CD14-positive monocyte (primary cell): ENCODE results near the gene TSHZ2. TPM values are rescaled to one million over a fixed set of nuclear protein-coding genes. Genes with fewer than 3 reads are reported as not detected.

Experiments
- DNase-seq, 3 donors: peaks; one replicate each; pipeline ENCODE4 v3.0.0-alpha.2; 2011 to 2022
- H2AFZ ChIP-seq: 2 replicates; pipeline ENCODE4 v1.6.0; 2012; ENCODE audit warnings: mild to moderate bottlenecking, low read depth, low read length, inconsistent platforms; ENCODE audit not compliant: insufficient read depth, poor library complexity, severe bottlenecking
- H3K27ac ChIP-seq, 2 donors: 1 replicate in 1 of 2; 2 replicates in 1 of 2; pipeline ENCODE4 v1.5.1; 2012 to 2013; ENCODE audit warnings: low read length in 2 of 2, control low read depth in 1 of 2, inconsistent platforms in 1 of 2, low read depth in 1 of 2, mild to moderate bottlenecking in 1 of 2
- H3K27me3 ChIP-seq, 2 donors: one replicate each; pipeline versions ENCODE4 v1.6.0 to v1.6.1; 2011 to 2013; ENCODE audit warnings: low read length in 2 of 2; ENCODE audit not compliant: control insufficient read depth in 2 of 2, insufficient read depth in 2 of 2
- H3K36me3 ChIP-seq, 2 donors: replicated peaks in 1 of 2; 1 replicate in 1 of 2; 2 replicates in 1 of 2; pipeline versions ENCODE4 v1.5.1 to v1.6.1; 2012 to 2013; ENCODE audit warnings: low read length in 2 of 2, control low read depth in 1 of 2, inconsistent platforms in 1 of 2, mild to moderate bottlenecking in 1 of 2; ENCODE audit not compliant: insufficient read depth in 2 of 2, control insufficient read depth in 1 of 2
- H3K4me1 ChIP-seq, 2 donors: 1 replicate in 1 of 2; 2 replicates in 1 of 2; pipeline versions ENCODE4 v1.5.1 to v1.6.1; 2012 to 2013; ENCODE audit warnings: low read length in 2 of 2, control low read depth in 1 of 2, inconsistent platforms in 1 of 2, mild to moderate bottlenecking in 1 of 2, moderate library complexity in 1 of 2; ENCODE audit not compliant: insufficient read depth in 2 of 2, control insufficient read depth in 1 of 2
- H3K4me2 ChIP-seq: replicated peaks from 2 replicates; pipeline ENCODE3; 2012; ENCODE audit warnings: low read length, moderate library complexity, mild to moderate bottlenecking; ENCODE audit not compliant: poor library complexity, severe bottlenecking; ENCODE audit errors: extremely low read depth
- H3K4me3 ChIP-seq, 3 experiments: fragments of 200-600 bp in 1 of 3; sonication (generic) in 1 of 3; replicated peaks in 1 of 3; 1 replicate in 2 of 3; 2 replicates in 1 of 3; pipeline ENCODE4 v1.5.1; 2011 to 2013; ENCODE audit warnings: low read length in 3 of 3, mild to moderate bottlenecking in 3 of 3, control low read depth in 2 of 3, low read depth in 2 of 3, inconsistent platforms in 1 of 3, moderate library complexity in 1 of 3
- H3K79me2 ChIP-seq: 2 replicates; pipeline ENCODE4 v1.6.0; 2012; ENCODE audit warnings: mild to moderate bottlenecking, control low read depth, inconsistent platforms, low read length, moderate library complexity; ENCODE audit not compliant: insufficient read depth
- H3K9ac ChIP-seq: 2 replicates; pipeline ENCODE4 v1.6.0; 2017; ENCODE audit warnings: low read length, mild to moderate bottlenecking; ENCODE audit not compliant: insufficient read depth, poor library complexity, severe bottlenecking
- H3K9me3 ChIP-seq, 2 donors: replicated peaks in 1 of 2; 1 replicate in 1 of 2; 2 replicates in 1 of 2; pipeline versions ENCODE4 v1.5.1 to v1.6.1; 2012 to 2013; ENCODE audit warnings: low read length in 2 of 2, control low read depth in 1 of 2; ENCODE audit not compliant: control insufficient read depth in 1 of 2, insufficient read depth in 1 of 2
- H4K20me1 ChIP-seq: 2 replicates; pipeline ENCODE4 v1.6.0; 2012; ENCODE audit warnings: mild to moderate bottlenecking, low read length, control low read depth, moderate library complexity; ENCODE audit not compliant: insufficient read depth
- H3K27ac Mint-ChIP-seq, 7 donors: one replicate each; pipeline ENCODE4 v1.8.0; 2020; ENCODE audit warnings: mild to moderate bottlenecking in 7 of 7, mixed read lengths in 7 of 7, moderate library complexity in 6 of 7, inconsistent platforms in 2 of 7
- H3K27me3 Mint-ChIP-seq, 3 donors: one replicate each; pipeline ENCODE4 v1.8.0; 2021 to 2022; ENCODE audit warnings: low read depth in 3 of 3, mild to moderate bottlenecking in 3 of 3, mixed read lengths in 3 of 3, moderate library complexity in 3 of 3, inconsistent platforms in 1 of 3
- H3K36me3 Mint-ChIP-seq, 2 donors: one replicate each; pipeline ENCODE4 v1.8.0; 2020; ENCODE audit warnings: mixed read lengths in 2 of 2, inconsistent platforms in 1 of 2, mild to moderate bottlenecking in 1 of 2
- H3K4me1 Mint-ChIP-seq: one replicate; pipeline ENCODE4 v1.8.0; 2020; ENCODE audit warnings: mild to moderate bottlenecking, mixed read lengths
- H3K4me3 Mint-ChIP-seq, 2 donors: one replicate each; pipeline ENCODE4 v1.8.0; 2020; ENCODE audit warnings: mild to moderate bottlenecking in 2 of 2, mixed read lengths in 2 of 2, moderate library complexity in 1 of 2
- H3K9me3 Mint-ChIP-seq, 7 donors: one replicate each; pipeline ENCODE4 v1.8.0; 2020 to 2022; ENCODE audit warnings: mixed read lengths in 7 of 7, mild to moderate bottlenecking in 6 of 7, moderate library complexity in 6 of 7, inconsistent platforms in 2 of 7
- CTCF ChIP-seq: fragments of 200-600 bp; IDR thresholded peaks from one replicate; pipeline ENCODE4 v1.8.0; 2022; ENCODE audit warnings: antibody characterized with exemption, mild to moderate bottlenecking
- WGBS: methylation state at CpG from one replicate; pipeline ENCODE4 v1.1.5; 2013; ENCODE audit warnings: missing lambda C conversion rate; ENCODE audit not compliant: insufficient coverage; 5-methylcytosine and 5-hydroxymethylcytosine counted together
- intact Hi-C, 2 donors: fragments of 100-400 bp; cut with micrococcal nuclease; formaldehyde crosslinking; loops; one replicate each; pipeline versions ENCODE4 v1.15.0 to v1.15.1; 2023
- polyA plus RNA-seq, 3 donors: library from polyadenylated mRNA; depleted of rRNA in 1 of 3; unstranded in 2 of 3; stranded (reverse) in 1 of 3; fragments of 300-500 nt in 2 of 3; fragments of >200 nt in 1 of 3; fragmentation: Illumina TruSeq in 2 of 3; gene quantifications; 1 replicate in 2 of 3; 2 replicates in 1 of 3; pipeline ENCODE4 v1.2.3, GENCODE V29; 2012 to 2021

Gene TSHZ2
- polyA plus RNA-seq, 3 donors = not detected

- H3K36me3 ChIP-seq = no peaks in the 10 kb centered on the region
- Mint-ChIP-seq H3K4me3 (no peak overlapping the region), H3K27me3 (peaks cover 6 to 12% (median 8%) of the 10 kb centered on the region in 3 donors), H3K4me1 (no peaks in the 10 kb centered on the region), H3K36me3 (no peaks in the 10 kb centered on the region), H3K27ac (no peak overlapping the region), H3K9me3 (peaks cover 0 to 3% (median 0%) of the 10 kb centered on the region in 7 donors)
- no peaks in the 10 kb centered on the region for H3K79me2 ChIP-seq
- WGBS = no CpG with 5 or more reads among the region's 3 CpGs
- no peak overlapping the region for H3K4me2 ChIP-seq
- no peaks in the 10 kb centered on the region for H4K20me1 ChIP-seq
- H3K9ac ChIP-seq = no peak overlapping the region
- TF ChIP-seq CTCF = no peak
- no peaks in the 10 kb centered on the region for H3K27me3 ChIP-seq
- H3K27ac ChIP-seq = no peak overlapping the region
- H3K4me1 ChIP-seq = no peaks in the 10 kb centered on the region
- H3K4me3 ChIP-seq = no peak overlapping the region
- no peak overlapping the region for H2AFZ ChIP-seq
- H3K9me3 ChIP-seq = no peaks in the 10 kb centered on the region
- DNase-seq = no peak
- intact Hi-C loops = no loop called here
Observed at GRCh38 chr20:53381568-53382262, 409.6 kb downstream of the TSHZ2 start.

GRCh38 chr20:53382263-53382844 is 410.2 kb downstream of the TSHZ2 start:
- no peaks in the 10 kb centered on the region for H3K36me3 ChIP-seq
- Mint-ChIP-seq H3K9me3 (peaks cover 0 to 3% (median 0%) of the 10 kb centered on the region in 7 donors), H3K27ac (no peak overlapping the region), H3K4me1 (no peaks in the 10 kb centered on the region), H3K27me3 (peaks cover 6 to 12% (median 8%) of the 10 kb centered on the region in 3 donors), H3K4me3 (no peak overlapping the region), H3K36me3 (no peaks in the 10 kb centered on the region)
- intact Hi-C loops = no loop called here
- H3K27ac ChIP-seq = no peak overlapping the region
- no peaks in the 10 kb centered on the region for H3K4me1 ChIP-seq
- H3K79me2 ChIP-seq = no peaks in the 10 kb centered on the region
- H3K4me3 ChIP-seq = no peak overlapping the region
- no peak overlapping the region for H3K4me2 ChIP-seq
- TF ChIP-seq CTCF = no peak
- no peak for DNase-seq
- no peaks in the 10 kb centered on the region for H4K20me1 ChIP-seq
- H3K9ac ChIP-seq = no peak overlapping the region
- H3K9me3 ChIP-seq = no peaks in the 10 kb centered on the region
- H2AFZ ChIP-seq = no peak overlapping the region
- WGBS = 76% methylated on average over 3 of the region's 7 CpGs
- no peaks in the 10 kb centered on the region for H3K27me3 ChIP-seq
